Measurements from ENCODE around the gene DCC.

Gene DCC

DNA sequence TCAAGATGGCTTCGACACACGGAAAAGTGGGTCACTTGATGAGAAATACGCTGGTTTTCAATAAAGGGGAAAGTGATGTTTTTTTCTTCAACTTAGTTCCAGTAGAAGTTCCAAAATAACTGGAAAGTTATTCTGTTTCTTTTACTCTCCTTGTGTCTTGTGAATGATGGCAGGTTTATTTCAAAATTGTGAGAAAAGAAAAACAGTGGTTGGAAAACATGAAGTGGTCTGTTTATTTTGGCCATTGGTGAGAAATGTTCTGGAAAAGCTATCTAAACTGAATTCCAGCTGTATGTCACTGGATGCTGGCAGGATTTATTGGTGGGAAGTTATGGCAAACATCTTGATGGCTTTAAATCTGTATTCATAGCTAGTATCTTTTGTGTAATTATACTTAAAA lies 484.1 kb downstream of the DCC start:
- DNase-seq (ENCODE audit: low spot score) = no peak

GRCh38 chr18:52826994-52827393 lies 487.0 kb downstream of the DCC start:
- DNase-seq (ENCODE audit: low spot score) = no peak

DNA sequence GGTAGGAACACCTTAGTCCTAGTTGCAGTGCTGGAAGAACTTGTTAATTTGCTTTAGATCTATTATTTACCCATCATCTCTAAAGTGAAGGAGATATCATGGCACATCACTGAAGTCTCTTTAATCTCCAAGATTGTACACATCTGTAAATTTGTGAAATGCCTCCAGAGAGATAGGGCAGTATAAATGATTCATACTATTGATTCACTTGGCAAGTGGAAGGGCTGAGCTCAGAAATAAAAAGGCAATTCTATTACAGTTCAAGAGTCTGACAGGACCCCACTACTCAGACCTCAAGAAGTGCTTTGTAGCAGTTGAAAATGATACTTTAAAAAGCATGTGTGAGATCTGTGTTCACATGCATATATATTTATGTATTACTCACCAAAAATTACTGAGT lies 489.3 kb downstream of the DCC start:
- DNase-seq (ENCODE audit: low spot score) = no peak

- no peak for DNase-seq (ENCODE audit: low spot score)
Measured at GRCh38 chr18:52829876-52830405, 489.9 kb downstream of the DCC start.

GRCh38 chr18:52844323-52844722 lies 504.3 kb downstream of the DCC start:
- DNase-seq (ENCODE audit: low spot score) = no peak

DNA sequence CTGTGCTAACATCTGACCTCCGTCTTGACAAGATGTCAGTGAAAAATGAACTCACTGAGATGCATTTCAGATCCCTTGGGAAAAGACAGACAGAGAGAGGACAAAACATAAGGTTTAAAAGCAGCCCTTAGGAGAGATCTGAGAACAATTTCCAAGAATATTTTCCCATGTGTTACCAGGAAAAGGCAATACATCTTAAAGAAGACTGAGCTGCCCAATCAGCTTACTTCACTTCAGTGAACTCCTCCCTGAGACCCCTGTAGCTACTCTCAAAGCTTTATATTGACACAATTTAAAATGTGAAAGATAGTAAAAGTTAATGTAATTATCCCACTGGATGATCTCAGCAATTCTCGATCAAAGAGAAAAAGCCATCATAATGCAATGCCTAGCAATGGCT lies 505.0 kb downstream of the DCC start:
- no peak for DNase-seq (ENCODE audit: low spot score)

DNA sequence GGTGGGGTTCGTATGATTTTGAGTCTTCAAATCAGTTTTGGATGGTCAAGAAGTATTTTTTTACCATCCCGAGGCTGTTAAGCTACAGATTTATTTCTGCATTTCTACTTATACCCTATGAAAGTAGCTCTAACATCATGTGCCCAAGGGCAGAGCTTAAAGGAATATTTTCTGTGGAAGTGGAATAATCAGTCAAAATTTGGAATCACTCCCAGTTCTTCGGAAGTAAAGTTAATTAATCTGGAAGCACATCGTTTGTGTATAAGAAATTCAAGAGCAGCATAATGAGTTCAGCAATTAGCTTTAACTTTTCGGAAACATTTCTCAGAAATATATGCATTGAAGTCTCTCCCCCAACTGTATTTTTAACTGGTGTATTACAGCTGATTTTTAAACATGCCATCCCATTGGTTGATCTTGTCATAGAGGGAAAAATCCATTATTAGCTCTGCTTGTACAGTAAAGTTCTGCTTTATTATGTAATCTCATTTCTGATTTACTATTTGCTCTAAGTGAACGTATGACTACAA lies 510.1 kb downstream of the DCC start:
- no peak for DNase-seq (ENCODE audit: low spot score)

DNA sequence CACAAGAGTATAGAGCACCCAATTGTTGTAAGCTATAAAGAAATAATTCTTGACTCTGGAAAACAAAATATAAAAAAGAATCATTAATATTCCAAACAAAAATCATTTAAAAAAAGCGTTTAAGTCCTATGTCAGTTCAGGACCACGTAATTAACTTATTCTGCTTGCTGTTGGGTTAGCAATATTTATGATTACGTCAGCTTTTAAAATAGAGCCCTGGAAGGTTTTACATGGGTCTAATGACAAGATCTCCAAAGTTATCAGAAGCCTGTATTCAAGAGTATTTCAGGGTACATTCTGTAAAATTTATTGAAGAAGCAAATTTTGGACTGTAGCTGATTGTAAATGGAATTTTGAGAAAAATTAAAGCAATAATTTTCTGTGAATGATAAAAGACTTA lies 521.6 kb downstream of the DCC start:
- DNase-seq (ENCODE audit: low spot score) = no peak

GRCh38 chr18:52869349-52869923 lies 529.4 kb downstream of the DCC start:
- DNase-seq (ENCODE audit: low spot score) = no peak

GRCh38 chr18:52869942-52870907 lies 530.2 kb downstream of the DCC start:
- DNase-seq (ENCODE audit: low spot score) = no peak

GRCh38 chr18:52874774-52875173 lies 534.8 kb downstream of the DCC start:
- DNase-seq (ENCODE audit: low spot score) = no peak

DNA sequence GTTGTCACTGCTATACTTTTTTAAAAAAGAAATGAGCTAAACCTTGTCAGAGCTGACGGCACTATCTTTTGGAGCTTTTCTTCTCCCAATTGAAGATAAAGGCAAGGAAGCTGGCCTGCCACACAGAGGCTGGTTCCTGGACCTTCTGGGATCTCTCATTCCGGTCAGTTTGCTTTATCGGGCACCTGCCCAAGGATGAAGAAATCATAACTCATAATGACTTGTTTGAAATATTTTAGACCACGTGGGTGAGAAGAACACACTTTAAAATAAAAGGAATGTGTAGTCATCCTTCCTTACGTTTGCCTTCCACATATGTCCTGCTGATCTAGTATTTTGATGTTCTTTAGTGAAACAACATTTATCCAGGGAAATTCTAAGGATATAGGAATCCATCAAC lies 535.7 kb downstream of the DCC start:
- no peak for DNase-seq (ENCODE audit: low spot score)

- no peak for DNase-seq (ENCODE audit: low spot score)
Measured at GRCh38 chr18:52888014-52888413, 548.0 kb downstream of the DCC start.

- DNase-seq (ENCODE audit: low spot score) = no peak
Measured at GRCh38 chr18:52894801-52895200, 554.8 kb downstream of the DCC start.

- DNase-seq (ENCODE audit: low spot score) = no peak
Measured at GRCh38 chr18:52897611-52898484, 557.9 kb downstream of the DCC start.

- DNase-seq (ENCODE audit: low spot score) = no peak
Measured at GRCh38 chr18:52898485-52899058, 558.6 kb downstream of the DCC start.

DNA sequence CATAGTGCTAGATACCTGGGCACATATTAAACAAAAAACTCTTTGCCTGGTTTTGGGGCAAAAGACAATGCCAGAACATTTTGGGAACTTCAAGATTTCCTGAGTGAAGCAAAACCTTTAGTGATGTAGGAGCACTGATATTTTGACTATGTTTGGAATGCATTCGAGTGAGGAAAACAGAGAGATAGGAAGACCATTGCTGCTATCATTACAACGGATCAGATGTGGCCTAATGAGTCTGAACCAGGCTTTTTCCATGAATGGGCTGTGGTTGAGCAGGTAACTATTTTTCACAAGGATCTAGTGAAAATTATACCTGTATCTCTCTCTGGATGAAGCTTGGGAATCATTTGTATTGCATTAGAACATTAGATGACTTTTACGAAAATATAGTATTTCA lies 562.2 kb downstream of the DCC start:
- DNase-seq (ENCODE audit: low spot score) = no peak

GRCh38 chr18:52903857-52904256 lies 563.9 kb downstream of the DCC start:
- DNase-seq (ENCODE audit: low spot score) = no peak

DNA sequence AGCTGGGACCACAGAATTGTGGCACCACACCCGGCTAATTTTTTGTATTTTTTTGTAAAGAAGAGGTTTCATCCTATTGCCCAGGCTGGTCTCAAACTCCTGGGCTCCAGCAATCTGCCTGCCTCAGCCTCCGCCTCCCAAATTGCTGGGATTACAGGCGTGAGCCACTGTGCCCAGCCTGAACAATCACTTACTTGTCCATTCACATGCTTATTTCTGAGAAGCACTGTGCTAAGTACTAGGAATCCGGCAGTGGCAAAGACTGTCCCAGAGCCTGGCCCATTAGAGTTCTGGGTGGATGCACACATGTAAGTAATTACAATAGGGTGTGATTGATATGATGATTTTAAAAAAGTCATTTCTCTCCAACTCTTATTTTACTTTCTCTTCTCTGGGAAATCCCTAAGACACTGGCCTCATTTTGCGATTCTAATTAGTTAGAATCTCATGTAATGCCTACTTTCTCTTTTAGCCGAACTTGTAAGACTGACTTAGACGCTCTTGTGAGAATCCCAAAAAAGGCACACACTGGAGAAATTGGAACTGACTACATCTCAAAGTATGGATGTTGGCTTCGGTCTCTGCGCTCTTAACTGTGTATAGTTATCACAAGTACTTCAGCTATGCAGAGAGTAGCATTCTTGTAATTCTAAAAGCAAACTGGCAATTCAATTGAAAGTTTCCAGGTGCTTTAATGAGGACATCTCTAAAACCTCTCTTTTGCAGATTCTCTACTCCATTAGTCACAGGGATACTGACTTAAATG lies 567.7 kb downstream of the DCC start:
- no peak for DNase-seq (ENCODE audit: low spot score)

- DNase-seq (ENCODE audit: low spot score) = no peak
Measured at GRCh38 chr18:52914148-52914547, 574.2 kb downstream of the DCC start.

GRCh38 chr18:52920665-52921064 lies 580.7 kb downstream of the DCC start:
- DNase-seq (ENCODE audit: low spot score) = no peak
